ACHN (cell line): ENCODE data around the gene RHEX.
"Not testable (repeated sequence)": the region's sequence is repeated elsewhere in the genome, so short reads cannot be mapped to it uniquely, and the experiment has no call there.

Source experiments
- DNase-seq: peaks from one replicate; pipeline ENCODE4 v3.0.0-alpha.2; 2015
- in situ Hi-C: cut with HindIII; loops from 2 replicates; pipeline ENCODE4 v1.10.0; 2017; ENCODE audit warnings: low sequenced_read_pairs, low pct_ligation_motif_present, low pct_unique_long_range_greater_than_20kb

RHEX gene

DNA sequence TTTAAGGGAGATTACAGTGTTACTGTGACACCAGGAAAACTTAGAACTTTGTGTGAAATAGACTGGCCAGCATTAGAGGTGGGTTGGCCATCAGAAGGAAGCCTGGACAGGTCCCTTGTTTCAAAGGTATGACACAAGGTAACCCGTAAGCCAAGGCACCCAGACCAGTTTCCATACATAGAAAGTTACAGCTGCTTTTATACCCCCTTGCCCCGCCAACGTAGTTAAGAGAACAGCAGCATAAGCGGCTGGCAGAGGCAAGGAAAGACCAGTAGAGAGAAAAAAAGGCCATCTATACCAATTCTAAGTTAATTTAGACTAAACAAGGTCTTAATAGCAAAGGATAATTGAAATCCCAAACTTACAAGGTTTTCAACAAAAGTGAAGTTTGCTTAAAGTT lies 643 bp downstream of the RHEX start:
- not testable (repeated sequence) for DNase-seq

GRCh38 chr1:206055069-206055625 lies 2.2 kb downstream of the RHEX start:
- in situ Hi-C loops, DNase-seq: not testable (repeated sequence)

More for the DNA sequence above, 643 bp downstream of the RHEX start:
- in situ Hi-C loops, result not testable (repeated sequence)

- DNase-seq, in situ Hi-C loops: not testable (repeated sequence)
These were observed 2.8 kb downstream of the RHEX start for GRCh38 chr1:206055639-206056323.

GRCh38 chr1:206058289-206058926 lies 5.4 kb downstream of the RHEX start:
- DNase-seq, in situ Hi-C loops: not testable (repeated sequence)

DNA sequence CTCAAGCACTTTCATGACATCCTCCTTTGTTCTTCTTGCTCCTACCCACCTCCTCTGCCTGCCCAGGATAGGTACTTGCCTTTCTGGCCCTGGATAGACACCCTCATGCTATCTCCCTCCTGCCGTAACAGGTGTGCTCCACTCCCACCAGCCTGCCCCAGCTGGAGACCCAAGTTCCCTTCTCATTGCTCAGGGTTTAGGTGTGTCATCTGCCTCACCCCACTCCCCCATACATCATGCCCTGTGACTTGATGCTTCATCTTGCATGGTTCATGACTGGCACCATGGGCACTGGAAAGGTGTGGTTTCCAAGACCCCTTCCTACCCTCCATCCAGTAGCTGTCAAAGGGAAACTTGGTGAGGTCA lies 5.9 kb downstream of the RHEX start:
- DNase-seq, result no peak
- in situ Hi-C loops, result no loop called here

- no peak for DNase-seq
- in situ Hi-C loops, result no loop called here
These were observed 6.5 kb downstream of the RHEX start for GRCh38 chr1:206059355-206059915.

DNA sequence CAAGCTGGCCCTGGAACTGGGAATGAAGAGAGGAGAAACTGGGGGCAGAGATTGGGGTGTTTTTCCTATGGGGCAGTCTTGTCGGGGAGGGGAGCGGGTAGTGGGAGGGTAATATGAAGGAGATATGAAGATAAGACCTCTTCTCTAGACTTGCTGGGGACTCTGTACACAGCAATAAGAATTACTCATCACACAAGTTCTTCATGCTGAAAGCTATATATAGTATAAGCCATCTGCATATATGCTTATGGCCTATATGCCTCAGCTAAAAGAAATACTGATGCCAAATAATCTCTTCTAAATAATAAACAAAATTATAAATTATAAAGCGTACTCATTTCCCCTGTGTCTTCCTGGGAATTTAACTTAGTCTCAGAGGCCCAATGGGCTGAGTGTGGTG lies 7.9 kb downstream of the RHEX start:
- DNase-seq, result no peak
- in situ Hi-C loops, result no loop called here

DNA sequence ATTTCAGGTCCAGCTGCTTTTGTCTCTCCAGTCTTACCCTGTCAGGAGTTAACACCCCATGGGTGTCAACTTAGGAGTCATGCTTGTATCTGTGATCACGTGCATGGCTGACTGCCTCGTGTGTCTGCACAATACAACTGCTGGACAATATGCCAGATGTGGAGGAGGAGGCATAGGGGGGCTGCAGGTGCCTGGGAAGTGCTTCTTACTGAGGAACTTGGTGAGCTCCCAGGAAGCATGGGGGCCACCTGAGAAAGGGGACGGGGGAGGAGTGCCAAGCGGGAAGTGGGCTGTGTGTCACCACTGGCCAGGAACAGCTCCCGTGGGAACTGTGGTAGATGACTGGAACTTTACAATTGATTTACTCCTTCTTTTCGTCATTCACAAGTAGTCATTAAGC lies 9.5 kb downstream of the RHEX start:
- DNase-seq, result no peak
- in situ Hi-C loops, result no loop called here

GRCh38 chr1:206064001-206064400 lies 11.0 kb downstream of the RHEX start:
- DNase-seq, in situ Hi-C loops: not testable (repeated sequence)

- DNase-seq, in situ Hi-C loops: not testable (repeated sequence)
These were observed 11.5 kb downstream of the RHEX start for GRCh38 chr1:206064501-206064900.

GRCh38 chr1:206065547-206066145 lies 12.7 kb downstream of the RHEX start:
- DNase-seq, result no peak
- in situ Hi-C loops, result no loop called here

GRCh38 chr1:206066479-206067171 lies 13.7 kb downstream of the RHEX start:
- no peak for DNase-seq
- in situ Hi-C loops, result no loop called here

DNA sequence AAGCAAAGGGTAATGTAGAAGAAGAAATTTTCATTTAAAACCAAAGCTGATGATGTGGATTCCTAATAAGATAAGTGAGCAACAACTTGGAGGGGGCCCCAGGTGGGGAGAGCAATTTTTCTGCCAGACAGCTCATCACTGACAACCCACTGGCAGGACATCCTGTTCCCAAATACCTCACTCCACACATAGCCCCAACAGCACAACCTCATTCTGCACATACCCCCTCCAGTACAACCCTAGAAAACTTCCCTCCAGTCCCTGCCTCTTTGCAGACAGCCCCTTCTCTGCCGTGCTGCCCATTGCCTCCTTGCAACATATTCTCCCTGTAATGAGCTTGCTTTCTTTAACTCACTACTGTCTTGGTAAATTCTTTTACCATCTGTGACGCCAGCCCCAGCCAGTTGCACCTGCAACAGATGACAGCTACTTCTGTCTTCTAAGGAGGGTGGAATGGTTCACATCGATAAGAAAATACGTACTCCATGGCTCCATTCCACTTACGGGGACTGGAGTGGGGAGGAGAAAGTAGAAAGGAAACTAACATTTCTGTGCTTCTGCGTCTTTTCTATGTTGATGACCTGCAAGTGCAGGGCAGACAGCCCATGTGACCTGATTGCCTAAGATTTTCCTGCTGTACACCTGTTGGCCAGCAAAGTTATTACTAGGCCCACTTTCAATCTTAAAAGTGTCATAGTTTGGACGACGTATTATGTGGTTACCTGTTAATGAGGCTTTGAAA lies 14.7 kb downstream of the RHEX start:
- in situ Hi-C loops, result no loop called here
- no peak for DNase-seq

DNA sequence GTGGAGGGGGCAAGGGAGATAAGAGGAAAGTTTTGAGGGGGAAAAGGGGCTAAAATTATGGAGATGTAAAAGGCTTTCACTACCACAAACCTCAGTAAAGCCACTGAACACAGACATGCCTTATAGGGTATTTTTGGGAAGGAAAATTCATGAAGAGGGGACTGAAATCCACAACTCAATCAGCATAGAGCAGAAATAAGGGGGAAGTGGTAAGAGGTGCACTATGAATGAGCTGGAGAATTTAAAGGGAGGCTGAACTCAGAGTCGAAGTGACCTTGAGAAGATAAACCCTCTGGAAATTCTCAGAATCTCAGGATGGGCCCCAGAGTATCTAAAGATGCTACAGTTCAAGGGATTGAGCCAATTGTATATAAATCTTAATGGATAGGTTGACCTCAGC lies 15.3 kb downstream of the RHEX start:
- in situ Hi-C loops, result no loop called here
- DNase-seq, result no peak

DNA sequence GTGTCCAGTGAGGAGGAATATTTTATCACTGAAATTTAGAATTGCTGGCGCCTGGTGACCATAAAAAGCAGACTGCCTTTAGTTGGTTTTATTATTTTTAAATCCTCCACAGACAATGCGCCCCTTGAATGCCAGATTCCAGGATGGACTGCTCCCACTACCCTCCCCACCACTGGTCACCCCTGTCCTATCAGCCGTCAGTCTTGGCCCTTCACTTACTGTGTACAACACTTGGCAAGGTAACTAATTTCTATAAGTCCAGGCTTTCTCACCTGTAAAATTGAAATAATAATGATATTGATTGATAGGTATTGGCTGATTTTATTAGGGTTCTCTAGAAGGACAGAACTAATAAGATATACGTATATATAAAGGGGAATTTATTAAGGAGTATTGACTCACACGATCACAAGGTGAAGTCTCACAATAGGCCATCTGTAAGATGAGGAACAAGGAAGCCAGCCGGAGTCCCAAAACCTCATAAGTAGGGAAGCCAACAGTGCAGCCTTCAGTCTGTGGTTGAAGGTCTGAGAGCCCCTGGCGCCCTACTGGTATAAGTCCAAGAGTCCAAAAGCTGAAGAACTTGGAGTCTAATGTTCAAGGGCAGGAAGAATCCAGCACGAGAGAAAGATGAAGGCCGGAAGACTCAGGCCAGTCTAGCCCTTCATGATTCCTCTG lies 17.8 kb downstream of the RHEX start:
- in situ Hi-C loops, result no loop called here
- DNase-seq, result no peak

- in situ Hi-C loops, result no loop called here
- DNase-seq, result peak; percentile 11
These were observed 21.9 kb downstream of the RHEX start for GRCh38 chr1:206074839-206075238.

GRCh38 chr1:206075786-206076755 lies 23.1 kb downstream of the RHEX start:
- in situ Hi-C loops, result no loop called here
- DNase-seq, result no peak
